ENCODE measurements around the gene KRTAP10-11.

DNA sequence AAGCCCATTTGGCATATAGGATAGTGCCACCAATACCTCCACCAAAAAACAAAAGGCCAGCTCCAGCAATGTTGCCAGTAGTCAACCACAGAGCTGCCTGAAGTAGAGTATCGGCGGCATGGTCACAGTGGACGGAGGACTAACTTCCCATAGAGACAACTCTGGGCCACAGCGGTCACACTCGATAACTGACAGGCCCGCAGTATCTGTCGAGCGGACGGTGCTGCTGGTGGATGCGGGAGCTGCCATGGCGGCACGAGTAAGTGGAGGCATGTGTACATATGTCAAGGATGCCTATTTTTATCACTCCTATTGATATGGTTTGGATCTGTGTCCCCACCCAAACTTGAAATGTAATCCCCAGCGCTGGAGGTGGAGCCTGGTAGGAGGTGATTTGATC lies 31.7 kb downstream of the KRTAP10-11 start:
- no peak for TF ChIP-seq HDAC2 (IDR thresholded peaks at IDR 0.05)
- TF ChIP-seq FOXS1 (CRISPR knock-in tag; IDR thresholded peaks at IDR 0.05), result no peak
- TF ChIP-seq CHD4 (IDR thresholded peaks at IDR 0.05; ENCODE audit: borderline replicate concordance), result no peak
- no peak for TF ChIP-seq CTCF (IDR thresholded peaks at IDR 0.05)
- TF ChIP-seq RNF2 (IDR thresholded peaks at IDR 0.05; ENCODE audit: borderline replicate concordance, low read depth), result no peak
- TF ChIP-seq POLR2A (IDR thresholded peaks at IDR 0.05; ENCODE audit: low read length), result no peak

Measured in A549 (cell line).